Amniotic stem cell (primary cell): ENCODE measurements around the gene ADCY1.
"Not testable (repeated sequence)": the region's sequence is repeated elsewhere in the genome, so short reads cannot be mapped to it uniquely, and the experiment has no call there.

ENCODE experiments used
- DNase-seq: peaks from one replicate; lab custom pipeline; 2025; lab: John Stamatoyannopoulos, UW

ADCY1 gene

DNA sequence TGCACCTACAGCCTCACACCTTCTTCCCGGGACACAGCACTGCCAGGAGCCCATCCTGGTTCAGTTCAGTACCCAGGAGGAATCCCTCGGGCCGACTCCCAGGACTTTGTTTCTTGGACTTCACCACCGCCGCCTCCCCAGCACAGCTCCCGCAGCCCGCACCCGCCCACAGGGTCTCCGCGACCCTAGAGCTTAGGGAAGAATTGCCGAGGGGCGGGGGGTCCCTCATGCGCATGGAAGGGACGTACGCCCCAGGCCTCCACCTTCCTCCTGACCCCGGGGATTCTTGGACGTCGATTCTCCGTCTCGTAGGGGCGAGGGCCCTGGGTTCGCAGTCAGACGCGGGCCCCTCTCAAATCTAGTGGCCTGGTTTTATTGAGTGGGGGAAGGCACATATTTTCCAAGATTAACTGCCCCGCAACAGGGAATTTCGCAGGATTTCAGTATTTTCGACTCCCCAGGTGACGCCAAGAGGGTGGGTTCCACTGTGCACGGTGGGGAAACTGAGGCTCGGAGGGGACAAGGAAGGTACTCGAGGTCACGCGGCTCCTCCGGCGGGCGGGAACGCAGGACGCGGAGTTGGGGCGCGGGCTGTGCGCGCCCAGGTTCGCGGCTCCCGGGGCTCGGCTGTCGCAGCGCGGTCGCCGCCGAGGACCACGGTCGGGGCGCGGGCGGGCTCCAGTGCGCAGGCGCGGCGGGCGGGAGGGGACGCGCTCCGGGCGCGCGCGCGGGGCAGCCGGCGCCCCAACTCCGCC lies at the start of gene ADCY1:
Gene ADCY1, plus strand, starts transcription at position 708 of the 755 bp plus-strand sequence. CDS start 176 bp downstream, outside the sequence.
- no peak for DNase-seq

DNA sequence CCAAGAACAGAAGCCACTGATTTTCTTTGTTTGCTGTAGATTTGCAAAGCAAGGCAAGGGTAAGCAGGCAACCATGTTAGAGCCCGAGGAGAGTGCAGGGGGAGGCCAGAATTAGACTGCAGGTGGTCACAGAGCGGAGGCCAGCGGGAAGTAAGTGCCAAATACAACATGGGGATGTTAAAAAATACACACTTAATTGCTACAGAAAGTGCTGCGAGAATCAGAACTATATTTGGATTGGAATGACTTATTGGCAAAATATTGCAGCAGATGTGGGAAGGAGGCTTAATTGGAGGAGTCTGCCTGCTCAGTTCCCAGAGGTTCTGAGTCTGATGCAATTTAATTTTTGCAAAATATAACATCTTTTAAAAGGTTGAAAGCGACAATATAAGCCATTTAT lies 49.7 kb upstream of the ADCY1 start:
- no peak for DNase-seq

DNA sequence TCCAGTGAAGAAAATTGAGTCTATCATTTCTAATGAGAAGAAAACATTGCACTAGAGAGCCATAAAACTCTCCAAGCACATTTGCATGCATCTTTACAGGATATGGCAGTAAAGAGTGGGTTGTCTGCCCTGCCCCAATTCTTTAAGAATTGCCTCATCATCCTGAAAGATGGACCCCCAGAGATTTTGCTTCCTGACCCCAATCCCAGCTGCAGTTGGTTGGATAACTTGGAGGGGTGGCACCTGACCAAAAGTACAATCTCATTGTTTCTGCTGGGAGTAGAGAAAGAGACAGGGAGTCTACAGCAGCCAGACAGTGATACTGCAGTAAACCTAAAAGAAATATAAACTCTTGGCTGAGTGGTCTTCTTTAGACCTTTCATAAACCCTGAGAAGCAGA lies 49.1 kb upstream of the ADCY1 start:
- DNase-seq: no peak

DNA sequence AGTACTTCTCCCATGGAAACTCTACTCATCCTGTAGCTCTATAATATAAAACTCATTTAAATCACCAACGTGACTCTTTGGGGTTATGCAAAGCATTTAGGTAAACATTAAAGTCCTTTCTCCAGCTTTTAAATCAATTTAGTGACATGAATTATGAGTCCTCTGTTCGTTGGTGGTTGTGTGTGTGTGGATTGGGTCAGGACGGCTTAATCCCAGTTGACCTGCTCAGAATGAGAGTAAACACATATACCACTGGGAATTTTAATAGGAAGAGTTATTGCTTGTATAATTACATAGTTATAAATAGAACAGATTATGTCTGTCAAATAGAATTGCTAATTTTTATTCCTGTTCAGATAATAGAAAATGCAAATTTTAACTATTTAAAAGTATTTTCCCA lies 30.7 kb upstream of the ADCY1 start:
- no peak for DNase-seq

DNA sequence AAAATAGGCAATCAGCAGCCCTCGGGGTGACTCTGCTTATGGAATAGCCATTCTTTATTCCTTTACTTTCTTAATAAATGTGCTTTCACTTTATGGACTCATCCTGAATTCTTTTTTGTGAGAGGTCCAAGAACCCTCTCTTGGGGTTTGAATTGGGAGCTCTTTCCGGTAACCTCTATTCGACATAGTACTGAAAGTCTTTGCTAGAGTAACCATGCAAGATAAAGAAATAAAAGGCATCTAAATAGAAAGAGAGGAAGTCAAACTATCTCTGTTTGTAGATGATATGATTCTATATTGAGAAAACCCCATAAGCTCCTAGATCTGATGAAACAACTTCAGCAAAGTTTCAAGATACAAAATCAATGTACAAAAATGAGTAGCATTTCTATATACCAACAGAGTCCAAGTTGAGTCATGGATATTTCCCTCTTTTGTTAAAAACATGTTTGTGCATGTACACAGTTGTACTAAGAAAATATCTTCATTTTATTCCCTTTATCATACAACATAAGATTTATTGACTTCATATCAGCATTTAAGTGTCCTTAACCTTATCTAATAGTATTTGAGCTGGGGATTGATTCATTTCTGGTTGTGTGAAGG lies 29.0 kb upstream of the ADCY1 start:
- not testable (repeated sequence) for DNase-seq

DNA sequence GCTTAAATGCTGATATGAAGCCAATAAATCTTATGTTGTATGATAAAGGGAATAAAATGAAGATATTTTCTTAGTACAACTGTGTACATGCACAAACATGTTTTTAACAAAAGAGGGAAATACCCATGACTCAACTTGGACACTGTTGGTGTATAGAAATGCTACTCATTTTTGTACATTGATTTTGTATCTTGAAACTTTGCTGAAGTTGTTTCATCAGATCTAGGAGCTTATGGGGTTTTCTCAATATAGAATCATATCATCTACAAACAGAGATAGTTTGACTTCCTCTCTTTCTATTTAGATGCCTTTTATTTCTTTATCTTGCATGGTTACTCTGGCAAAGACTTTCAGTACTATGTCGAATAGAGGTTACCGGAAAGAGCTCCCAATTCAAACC lies 25.3 kb upstream of the ADCY1 start:
- not testable (repeated sequence) for DNase-seq

DNA sequence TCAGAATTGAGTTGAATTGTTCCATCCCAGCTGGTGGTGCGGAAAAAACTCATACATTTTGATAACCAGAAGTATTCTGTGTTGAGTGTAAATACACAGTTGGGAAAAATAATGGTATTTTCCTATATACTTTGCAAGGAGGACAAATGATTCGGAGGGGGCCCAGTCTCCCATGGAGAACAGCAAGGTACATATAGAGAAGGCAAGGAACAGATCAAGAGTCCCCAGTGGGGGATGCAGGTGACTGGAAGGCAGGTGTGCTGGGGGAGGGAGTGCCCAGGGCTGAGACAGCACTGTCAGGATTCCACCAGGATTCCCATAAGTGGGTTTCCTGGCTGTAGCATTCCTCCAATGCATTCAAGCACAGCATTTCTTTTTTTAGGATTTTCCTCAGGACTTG lies 10.8 kb upstream of the ADCY1 start:
- no peak for DNase-seq

DNA sequence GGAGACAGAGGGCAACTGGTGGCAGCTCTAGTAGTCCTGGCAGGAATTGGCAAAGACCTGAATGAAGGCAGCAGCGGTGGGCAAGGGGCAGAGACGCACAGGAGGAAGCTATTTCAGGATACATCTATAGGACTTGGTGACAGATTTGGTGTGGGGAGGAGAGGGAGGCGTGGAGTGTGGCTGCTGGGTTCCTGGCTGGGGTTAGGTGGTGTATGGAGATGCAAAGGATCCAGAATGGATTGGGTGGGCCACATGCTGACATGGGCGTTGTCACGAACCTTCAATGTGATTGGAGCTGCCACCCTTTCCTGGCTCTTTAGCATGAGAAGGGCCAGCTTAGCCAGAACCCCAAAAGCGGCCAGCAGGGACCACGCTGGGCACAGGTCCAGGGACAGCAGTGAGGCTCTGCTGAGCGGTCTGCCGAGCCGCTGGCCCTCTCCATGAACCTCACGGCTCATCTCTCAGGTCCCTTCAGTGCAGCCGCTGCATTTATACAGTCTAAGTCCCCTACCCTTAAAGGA lies 10.2 kb upstream of the ADCY1 start:
- no peak for DNase-seq

DNA sequence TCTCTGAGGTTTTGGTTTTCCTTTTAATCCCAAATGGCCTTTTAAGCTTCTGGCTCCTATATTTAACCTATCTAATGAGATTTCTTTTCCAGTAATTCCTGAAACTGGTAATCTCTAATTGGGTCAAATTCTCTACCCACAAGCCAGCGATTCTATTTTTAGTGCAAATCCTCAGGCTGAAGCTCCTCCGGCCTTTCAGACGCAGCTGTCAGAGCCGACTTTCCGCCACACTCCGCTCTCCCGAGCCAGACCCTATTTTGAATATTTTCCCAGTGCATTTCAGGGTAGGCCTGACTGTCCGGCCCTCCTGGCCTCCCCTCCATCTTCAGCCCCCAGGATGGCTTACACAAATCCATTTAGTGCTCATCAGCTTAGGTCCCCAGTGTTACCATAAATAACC lies 9.7 kb upstream of the ADCY1 start:
- no peak for DNase-seq

DNA sequence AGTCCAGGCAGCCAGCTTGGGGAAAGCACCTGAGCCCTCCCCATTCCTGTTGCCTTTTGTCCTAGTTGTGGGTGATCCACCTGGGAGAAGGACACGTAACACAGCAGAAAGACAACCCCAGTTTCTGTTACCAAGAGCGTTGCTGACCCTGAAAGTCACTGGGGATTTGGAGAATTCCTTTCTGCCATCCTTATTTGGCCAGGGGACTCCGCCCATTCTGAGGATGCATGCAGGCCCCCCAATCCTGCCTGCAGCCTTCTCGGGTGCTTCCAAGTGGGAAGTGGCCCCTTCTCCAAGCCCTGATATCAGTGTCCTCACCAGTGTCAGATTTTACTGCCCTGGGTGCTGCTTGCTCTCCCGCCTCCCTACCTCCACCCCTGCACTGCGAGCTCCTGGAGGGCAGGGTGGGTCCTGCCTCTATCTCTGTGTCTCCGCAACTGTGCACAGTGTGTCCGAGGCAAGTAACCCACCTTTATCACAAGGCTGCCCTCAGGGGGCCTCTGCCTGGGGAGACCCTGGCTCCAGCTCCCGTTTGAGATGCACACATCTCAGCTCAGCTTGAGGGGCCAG lies 9.2 kb upstream of the ADCY1 start:
- DNase-seq: no peak

DNA sequence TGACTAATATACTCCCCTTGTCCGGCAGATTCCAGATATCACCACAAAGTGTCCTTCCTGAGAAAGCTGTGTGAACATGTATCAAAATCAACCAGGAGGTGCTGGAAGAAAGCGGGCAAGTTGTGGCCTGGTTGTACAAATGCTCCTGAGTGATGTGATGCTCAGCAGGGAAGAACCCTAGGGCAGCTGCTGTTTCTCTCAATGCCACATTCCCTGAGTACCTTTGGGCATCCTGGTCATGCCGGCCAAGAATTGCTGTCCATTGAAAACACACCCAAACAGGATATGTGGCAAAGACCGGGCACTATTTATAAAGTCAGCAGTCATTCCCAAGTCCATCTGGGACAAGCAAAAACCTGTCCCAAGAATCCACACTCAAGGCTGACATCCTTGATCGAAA lies 7.8 kb upstream of the ADCY1 start:
- no peak for DNase-seq

DNA sequence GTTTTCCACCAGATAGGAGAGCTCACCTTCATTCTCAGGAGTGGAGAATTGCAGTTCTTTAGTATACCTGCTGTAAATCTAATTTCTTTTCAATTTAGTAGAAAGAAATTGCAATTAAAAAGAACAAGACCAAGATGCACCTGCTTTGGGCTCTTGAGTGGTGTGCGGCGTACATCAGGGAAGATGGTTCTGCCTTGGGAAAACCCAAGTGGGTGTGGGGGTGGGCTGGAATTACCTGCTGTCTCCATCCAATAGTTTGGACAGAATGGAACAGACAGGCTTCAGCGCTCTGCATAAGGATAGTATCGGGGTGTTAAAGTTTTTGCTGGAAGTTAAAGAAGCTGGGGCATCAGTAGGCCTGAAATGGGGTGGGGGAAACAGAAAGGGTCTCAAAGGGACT lies 7.2 kb upstream of the ADCY1 start:
- no peak for DNase-seq

DNA sequence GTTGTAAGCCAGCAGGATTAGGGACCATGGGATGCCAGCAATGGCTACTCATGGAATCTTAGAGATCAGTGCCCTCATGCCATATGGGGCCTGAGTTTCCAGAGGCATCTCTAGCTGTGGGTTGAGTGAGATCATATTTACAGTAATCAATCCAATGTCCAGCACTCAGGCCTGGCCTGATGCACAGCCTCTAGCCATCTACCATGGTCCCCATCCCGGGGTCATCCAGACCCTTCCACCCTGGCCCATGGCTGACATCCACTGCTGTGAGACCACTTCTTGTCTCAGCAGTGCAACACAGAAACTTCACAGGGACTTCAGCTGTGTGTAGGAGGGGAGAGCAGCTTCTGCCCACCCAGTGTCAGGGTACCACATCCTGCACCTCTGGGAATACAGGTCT lies 6.5 kb upstream of the ADCY1 start:
- DNase-seq: no peak

DNA sequence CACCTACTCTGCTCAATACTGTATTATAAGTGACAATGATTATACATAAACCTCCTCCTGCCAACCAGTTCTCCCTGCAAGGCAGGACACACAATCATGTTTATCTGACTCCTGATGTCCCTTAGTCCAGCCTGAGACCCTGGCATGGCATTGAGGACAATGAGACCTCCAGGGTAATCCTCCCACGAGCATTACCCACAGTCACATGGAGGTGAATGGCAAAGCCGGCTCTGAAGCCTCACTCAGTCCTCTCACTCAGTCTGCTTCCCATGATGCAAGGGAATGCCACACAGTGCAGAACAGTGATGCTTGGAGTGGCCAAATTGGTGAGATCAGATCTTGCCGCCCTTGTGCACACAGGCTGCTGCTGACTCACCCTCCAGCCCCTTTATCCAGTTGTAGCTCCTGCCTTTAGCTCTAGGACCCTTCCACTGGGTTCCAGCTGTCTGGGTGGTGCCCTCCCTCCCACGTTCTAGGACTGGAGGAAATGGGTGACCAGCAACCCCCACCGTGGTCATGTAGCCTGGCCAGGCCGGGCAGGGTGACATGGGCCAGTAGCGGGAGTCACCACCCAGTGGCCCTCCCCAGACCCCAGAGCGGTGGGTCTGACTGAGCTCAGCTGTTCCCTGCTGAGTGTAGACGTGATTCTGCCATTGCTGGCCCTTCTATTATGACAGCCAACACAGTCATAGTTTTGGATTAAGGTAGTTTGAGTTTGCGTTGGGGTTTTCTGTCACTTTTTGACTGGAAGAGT lies 5.5 kb upstream of the ADCY1 start:
- DNase-seq: no peak

DNA sequence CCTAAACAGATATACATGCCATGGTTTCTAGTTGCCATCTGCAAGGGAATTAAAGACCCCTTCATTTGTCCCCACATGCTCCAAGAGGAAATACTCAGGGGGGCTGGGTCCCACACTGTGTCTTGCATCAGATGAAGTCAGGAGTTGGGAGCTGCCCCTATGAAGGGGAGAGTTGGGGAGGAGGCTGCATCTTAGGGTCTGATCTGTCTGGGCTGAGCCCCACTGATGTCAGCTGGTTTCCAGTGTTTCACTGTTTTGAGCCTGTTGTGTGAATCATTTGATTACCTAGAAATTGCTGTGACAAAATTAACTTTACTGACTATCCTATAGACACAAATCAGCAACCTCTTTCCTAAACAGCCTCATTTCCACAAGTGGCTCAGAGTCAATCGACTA lies 4.9 kb upstream of the ADCY1 start:
- no peak for DNase-seq

DNA sequence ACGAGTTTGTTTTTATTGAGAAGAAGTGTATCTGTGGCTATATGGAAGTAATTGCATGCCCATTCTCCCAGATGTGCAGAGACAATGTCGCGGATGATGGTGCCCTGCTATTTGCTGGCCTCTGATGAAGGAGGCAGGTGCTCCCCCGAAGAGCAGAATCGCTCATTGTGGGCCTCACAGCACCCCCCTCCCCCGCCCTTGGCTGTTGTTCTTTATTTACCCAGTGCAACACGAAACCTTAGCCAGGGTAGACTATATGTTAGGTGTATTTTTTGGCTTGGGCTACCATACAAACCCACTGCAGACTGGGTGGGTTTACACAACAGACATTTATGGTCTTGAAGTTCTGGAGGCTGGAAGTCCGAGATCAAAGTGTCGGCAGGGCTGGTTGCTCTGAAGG lies 3.4 kb upstream of the ADCY1 start:
- DNase-seq: no peak

DNA sequence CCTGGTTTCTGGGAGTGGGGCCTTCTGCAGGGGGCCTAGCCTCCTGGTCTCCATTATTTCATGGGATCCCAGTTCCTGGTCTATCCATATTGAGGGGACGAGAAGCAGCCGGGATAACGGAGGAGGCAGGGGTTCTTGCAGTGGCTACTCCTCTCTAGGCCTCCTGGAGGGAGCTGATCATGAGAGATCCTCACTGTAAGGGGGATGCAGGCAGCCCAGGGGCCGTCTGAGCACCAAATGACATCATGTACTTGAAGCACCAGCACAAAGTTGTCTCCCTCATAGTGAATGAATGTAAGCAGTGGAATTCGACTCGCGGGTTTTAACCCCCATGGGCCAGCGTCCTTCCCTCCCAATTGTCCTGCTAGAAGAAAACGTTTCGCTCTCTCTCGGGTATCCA lies 964 bp upstream of the ADCY1 start:
- no peak for DNase-seq

DNA sequence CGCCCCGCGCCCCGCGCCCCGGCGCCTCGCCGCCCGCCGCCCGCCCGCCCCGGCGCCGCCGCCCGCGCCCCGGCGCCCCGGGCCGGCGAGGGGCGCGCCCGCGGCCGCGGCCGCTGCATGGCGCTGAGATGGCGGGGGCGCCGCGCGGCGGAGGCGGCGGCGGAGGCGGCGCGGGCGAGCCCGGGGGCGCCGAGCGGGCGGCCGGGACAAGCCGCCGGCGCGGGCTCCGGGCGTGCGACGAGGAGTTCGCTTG lies 174 bp downstream of the ADCY1 start:
- DNase-seq: no peak

DNA sequence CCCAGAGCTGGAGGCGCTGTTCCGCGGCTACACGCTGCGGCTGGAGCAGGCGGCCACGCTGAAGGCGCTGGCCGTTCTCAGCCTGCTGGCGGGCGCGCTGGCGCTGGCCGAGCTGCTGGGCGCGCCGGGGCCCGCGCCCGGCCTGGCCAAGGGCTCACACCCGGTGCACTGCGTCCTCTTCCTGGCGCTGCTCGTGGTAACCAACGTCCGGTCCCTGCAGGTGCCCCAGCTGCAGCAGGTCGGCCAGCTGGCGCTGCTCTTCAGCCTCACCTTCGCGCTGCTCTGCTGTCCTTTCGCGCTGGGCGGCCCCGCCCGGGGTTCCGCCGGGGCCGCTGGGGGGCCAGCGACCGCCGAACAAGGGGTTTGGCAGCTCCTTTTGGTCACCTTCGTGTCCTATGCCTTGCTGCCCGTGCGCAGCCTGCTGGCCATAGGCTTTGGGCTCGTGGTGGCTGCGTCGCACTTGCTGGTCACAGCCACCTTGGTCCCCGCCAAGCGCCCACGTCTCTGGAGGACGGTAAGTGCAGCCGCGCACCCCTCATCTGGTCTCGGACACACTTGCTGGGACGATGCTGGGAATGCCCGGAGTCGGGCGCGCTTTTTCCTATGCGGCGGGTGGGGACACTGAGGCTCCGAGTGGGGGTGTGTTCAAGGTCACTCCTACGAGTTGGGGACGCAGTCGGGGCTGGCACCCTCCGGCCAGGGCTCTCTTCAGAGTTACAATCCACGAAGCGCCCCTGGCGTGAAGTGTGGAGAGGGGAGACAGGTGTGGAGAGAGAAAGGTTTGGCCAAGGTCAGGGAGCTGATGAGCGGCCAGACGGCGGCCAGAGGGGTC lies 717 bp downstream of the ADCY1 start:
- DNase-seq: no peak

DNA sequence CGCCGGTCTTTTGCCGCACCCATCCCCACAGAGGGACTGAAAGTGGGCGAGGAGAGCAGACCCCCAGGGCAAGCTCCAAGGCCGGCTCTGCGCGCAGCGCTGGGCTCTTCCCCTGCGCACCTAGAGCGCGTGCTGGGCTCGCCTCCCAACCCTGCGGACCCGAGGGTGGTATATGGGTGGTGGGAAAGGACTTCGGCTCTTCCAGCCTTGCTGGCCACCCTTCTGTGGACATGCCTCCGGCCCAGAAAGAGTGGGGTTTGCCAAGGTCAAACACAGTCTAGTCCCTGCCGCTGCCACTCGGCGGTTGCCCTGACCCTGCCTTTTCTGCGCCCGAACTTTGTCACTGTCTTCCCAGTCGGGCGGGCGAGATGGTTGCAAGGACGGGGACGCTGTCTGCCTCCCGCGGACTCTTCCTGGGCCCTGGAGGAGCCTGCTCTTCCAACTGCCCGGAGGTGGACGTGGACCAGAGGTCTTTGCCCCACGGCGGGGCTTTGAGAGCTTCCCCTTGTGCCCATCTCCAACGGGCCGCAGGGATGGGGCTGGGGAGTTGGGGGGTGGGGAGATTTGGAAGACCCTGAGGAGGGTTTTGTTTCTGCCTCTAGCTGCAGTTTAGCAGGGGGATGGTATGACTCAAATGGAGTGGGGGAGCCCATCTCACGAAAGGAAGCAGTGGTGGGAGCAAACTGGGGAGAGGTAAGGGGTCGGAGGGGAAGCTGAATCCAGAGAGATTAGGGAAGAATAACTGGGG lies 1.5 kb downstream of the ADCY1 start:
- no peak for DNase-seq

DNA sequence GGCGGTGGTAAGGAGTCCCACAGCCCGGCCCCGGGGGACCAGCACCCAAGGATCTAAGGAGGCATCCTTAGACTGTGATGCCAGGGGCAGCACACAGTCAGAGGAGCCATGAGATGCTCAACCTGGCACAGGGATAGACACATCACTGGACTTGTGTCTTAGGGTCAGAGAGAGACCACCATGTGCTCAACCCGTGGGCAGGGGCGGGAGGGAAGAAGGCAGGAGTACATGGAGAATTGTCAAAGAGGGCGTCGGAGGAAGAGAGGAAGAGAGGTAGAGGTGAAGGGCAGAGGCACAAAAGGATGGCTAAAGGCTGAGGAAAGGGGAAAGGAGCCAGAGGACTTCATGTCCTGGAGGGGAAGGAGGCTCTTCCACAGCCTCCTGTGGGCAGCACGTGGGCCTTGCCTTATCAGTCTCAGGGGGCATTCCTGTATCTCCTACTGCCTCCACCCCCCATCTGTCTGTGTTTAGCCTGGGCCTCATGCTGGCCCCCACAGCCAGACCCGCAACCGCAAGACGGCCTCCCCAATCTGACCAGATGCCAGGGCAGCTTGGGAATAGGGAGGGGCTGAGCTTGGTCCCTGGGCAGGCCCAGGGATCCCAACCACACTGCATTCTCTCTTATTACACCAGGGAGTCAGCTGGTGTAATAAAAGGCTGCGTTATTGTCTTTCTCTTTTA lies 2.2 kb downstream of the ADCY1 start:
- no peak for DNase-seq
